Large intestine (tissue), 3 donors: ENCODE data around the gene TNRC6B. TPM values are rescaled to one million over a fixed set of nuclear protein-coding genes. Genes with fewer than 3 reads are reported as not detected.

Experiments
- DNase-seq, 2 donors: peaks; one replicate each; pipeline versions ENCODE4 v3.0.0 to v3.0.0-alpha.2; 2013
- H3K27ac ChIP-seq: one replicate; pipeline ENCODE4 v1.5.1; 2013; ENCODE audit warnings: low read length
- H3K27me3 ChIP-seq: 2 replicates; pipeline ENCODE4 v1.6.1; 2013; ENCODE audit warnings: low read length; ENCODE audit not compliant: control insufficient read depth, insufficient read depth
- H3K36me3 ChIP-seq: 2 replicates; pipeline ENCODE4 v1.6.1; 2013; ENCODE audit warnings: low read length; ENCODE audit not compliant: control insufficient read depth, insufficient read depth
- H3K4me1 ChIP-seq: one replicate; pipeline ENCODE4 v1.6.1; 2013; ENCODE audit warnings: low read length; ENCODE audit not compliant: control insufficient read depth, insufficient read depth
- H3K4me3 ChIP-seq: one replicate; pipeline ENCODE4 v1.5.1; 2013; ENCODE audit warnings: low read length
- H3K9me3 ChIP-seq: one replicate; pipeline ENCODE4 v1.6.1; 2013; ENCODE audit warnings: mild to moderate bottlenecking, low read depth, low read length, moderate library complexity; ENCODE audit not compliant: control insufficient read depth
- whole genome bisulfite sequencing: methylation state at CpG from one replicate; pipeline ENCODE4 v1.1.5; 2013; ENCODE audit warnings: low lambda C conversion rate; ENCODE audit not compliant: insufficient coverage; 5-methylcytosine and 5-hydroxymethylcytosine counted together
- polyA plus RNA-seq: library from polyadenylated mRNA; unstranded; fragments of 120-200 nt; gene quantifications from one replicate; pipeline ENCODE4 v1.2.1, GENCODE V29; 2013

Gene TNRC6B
- polyA plus RNA-seq, 1 donor: 8.3 TPM

DNA sequence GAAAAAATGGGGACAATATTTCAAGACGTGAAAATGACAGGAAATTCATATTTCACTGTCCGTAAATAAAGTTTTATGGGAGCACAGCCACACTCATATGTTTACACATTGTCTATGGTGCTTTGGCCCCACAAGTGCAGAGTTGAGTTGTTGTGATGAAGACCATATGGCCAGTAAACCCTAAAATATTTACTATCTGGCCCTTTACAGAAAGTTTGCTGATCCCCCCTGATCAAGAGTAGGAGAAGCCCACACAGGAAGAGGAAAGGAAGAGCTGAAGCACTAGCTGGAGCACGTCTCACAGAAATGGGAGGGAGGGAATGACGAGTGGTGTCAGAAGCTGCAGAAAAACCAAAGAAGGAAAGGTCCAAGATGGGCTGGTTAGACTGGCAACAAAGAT is 78.8 kb downstream of the TNRC6B start:
- Histone ChIP-seq H3K4me1 (peaks cover 16% of the 10 kb centered on the region), H3K9me3 (no peaks in the 10 kb centered on the region), H3K36me3 (peaks cover 19% of the 10 kb centered on the region), H3K27ac (no peak overlapping the region), H3K4me3 (no peak overlapping the region), H3K27me3 (no peaks in the 10 kb centered on the region)
- no peak for DNase-seq
- 95% methylated on average over 3 of the region's 4 CpGs for whole genome bisulfite sequencing

DNA sequence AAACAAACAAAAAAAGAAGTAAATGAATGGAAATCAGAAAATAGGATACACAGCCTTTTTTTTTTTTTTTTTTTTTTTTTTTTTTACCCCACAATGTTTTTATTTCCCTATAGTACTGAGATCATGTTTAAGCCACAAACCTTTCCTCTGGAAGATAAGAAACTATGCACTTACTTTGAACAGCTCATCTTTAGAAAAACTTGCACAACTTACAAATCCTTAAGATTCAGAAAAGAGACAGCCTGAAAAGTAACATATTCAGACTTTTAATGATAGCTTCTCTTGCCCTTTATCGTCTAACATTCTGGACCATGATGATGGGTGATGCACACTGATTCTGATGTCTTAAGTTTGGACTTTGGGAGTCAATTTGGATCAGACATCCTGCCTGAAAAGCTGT is 80.3 kb downstream of the TNRC6B start:
- no peaks in the 10 kb centered on the region for H3K9me3 ChIP-seq
- peaks cover 16% of the 10 kb centered on the region for H3K4me1 ChIP-seq
- DNase-seq: no peak
- H3K27ac ChIP-seq: peak overlapping the region; percentile 81
- H3K4me3 ChIP-seq: no peak overlapping the region
- H3K27me3 ChIP-seq: no peaks in the 10 kb centered on the region
- WGBS: no CpG with 5 or more reads among the region's 1 CpG
- peaks cover 25% of the 10 kb centered on the region for H3K36me3 ChIP-seq

DNA sequence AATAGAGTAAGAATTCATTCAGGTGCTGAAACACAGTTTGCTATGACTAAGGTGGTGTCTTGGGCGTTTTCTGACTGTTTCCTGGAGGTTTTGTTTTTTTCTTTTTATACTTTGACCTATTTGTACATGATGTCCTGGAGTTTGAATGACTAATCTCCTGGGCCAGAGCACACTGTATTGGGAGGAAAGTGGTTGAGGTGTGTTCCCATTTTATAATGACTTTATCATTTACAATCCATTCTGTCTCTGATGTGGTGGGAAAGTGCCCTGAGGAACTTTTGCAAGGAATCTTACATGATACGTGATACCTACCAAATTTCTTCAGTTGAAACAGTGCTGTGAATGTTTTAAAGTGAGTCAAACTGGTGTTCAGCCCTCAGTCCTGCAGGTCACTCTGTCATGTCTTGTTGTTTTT is 80.8 kb downstream of the TNRC6B start:
- peak overlapping the region; percentile 81 for H3K27ac ChIP-seq

DNA sequence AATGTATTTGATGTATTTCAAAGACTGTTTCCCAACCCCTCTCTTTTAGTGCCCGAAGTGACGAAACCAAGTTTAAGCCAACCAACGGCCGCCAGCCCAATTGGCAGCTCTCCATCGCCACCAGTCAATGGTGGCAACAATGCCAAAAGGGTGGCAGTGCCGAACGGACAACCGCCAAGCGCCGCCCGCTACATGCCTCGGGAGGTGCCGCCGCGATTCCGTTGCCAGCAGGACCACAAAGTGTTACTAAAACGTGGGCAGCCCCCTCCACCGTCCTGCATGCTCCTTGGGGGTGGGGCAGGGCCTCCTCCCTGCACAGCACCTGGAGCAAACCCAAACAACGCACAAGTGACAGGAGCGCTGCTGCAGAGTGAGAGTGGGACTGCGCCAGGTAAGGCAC is 84.1 kb downstream of the TNRC6B start:
- no peak overlapping the region for H3K4me3 ChIP-seq
- peaks cover 16% of the 10 kb centered on the region for H3K4me1 ChIP-seq
- peaks cover 51% of the 10 kb centered on the region for H3K36me3 ChIP-seq
- 100% methylated on average over 3 of the region's 21 CpGs for WGBS
- no peak overlapping the region for H3K27ac ChIP-seq
- DNase-seq: no peak
- H3K27me3 ChIP-seq: no peaks in the 10 kb centered on the region
- H3K9me3 ChIP-seq: no peaks in the 10 kb centered on the region

More for the DNA sequence above, 80.8 kb downstream of the TNRC6B start:
- Histone ChIP-seq H3K4me3 (no peak overlapping the region), H3K27me3 (no peaks in the 10 kb centered on the region), H3K4me1 (peaks cover 16% of the 10 kb centered on the region), H3K36me3 (peaks cover 30% of the 10 kb centered on the region), H3K9me3 (no peaks in the 10 kb centered on the region)
- WGBS: no CpG with 5 or more reads among the region's 2 CpGs
- peak; percentile 52 to 79 for DNase-seq

DNA sequence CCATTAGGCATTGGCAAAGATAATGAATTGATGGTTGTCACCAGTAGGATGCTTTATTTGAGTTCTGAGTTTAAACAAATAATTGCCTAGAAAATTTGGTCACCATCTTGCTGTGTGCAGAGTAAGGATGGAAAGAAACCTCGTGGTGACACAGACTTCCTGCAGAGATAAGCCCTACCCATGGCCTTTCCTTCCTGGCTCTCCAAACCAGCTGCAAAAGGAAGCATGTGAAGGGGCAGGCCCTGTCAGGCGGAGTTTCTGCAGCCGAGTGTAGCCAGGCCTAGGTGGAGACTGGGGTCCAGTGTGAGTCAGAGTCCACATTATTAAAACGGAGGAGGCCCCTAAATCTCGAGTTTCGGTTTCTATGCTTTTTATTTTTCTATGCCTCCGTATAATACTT is 85.5 kb downstream of the TNRC6B start:
- no peak overlapping the region for H3K4me3 ChIP-seq
- H3K27me3 ChIP-seq: no peaks in the 10 kb centered on the region
- 93% methylated on average over 4 of the region's 7 CpGs for WGBS
- no peak for DNase-seq
- peaks cover 60% of the 10 kb centered on the region for H3K36me3 ChIP-seq
- H3K27ac ChIP-seq: no peak overlapping the region
- H3K4me1 ChIP-seq: peaks cover 11% of the 10 kb centered on the region
- no peaks in the 10 kb centered on the region for H3K9me3 ChIP-seq

DNA sequence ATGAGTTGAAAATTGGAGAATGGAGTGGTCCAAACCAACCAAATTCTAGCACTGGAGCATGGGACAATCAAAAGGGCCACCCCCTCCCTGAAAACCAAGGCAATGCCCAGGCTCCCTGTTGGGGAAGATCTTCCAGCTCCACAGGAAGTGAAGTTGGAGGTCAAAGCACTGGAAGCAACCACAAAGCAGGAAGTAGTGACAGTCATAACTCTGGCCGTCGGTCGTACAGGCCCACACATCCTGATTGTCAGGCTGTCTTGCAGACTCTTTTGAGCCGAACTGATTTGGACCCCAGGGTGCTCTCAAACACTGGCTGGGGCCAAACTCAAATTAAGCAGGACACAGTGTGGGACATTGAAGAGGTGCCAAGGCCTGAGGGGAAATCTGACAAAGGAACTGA is 88.1 kb downstream of the TNRC6B start:
- peaks cover 62% of the 10 kb centered on the region for H3K36me3 ChIP-seq
- H3K4me1 ChIP-seq: no peaks in the 10 kb centered on the region
- H3K27ac ChIP-seq: no peak overlapping the region
- WGBS: no CpG with 5 or more reads among the region's 4 CpGs
- DNase-seq: no peak
- no peaks in the 10 kb centered on the region for H3K9me3 ChIP-seq
- H3K27me3 ChIP-seq: no peaks in the 10 kb centered on the region
- no peak overlapping the region for H3K4me3 ChIP-seq

DNA sequence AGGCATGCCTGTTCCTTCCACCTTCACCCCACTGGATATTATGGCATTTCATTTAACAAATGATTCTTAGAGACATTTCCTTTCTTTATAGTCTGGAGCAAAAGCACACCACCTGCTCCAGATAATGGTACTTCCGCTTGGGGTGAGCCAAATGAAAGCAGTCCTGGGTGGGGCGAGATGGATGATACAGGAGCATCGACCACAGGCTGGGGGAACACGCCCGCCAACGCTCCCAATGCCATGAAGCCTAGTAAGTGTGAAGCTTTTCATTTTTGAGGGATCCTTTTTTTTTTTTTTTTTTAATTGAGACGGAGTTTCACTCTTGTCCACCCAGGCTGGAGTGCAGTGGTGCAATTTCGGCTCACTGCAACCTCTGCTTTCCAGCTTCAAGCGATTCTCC is 92.3 kb downstream of the TNRC6B start:
- WGBS: no CpG with 5 or more reads among the region's 9 CpGs
- Histone ChIP-seq H3K36me3 (peaks cover 51% of the 10 kb centered on the region), H3K9me3 (no peaks in the 10 kb centered on the region), H3K27me3 (no peaks in the 10 kb centered on the region), H3K4me3 (no peak overlapping the region), H3K4me1 (no peaks in the 10 kb centered on the region), H3K27ac (no peak overlapping the region)
- no peak for DNase-seq

DNA sequence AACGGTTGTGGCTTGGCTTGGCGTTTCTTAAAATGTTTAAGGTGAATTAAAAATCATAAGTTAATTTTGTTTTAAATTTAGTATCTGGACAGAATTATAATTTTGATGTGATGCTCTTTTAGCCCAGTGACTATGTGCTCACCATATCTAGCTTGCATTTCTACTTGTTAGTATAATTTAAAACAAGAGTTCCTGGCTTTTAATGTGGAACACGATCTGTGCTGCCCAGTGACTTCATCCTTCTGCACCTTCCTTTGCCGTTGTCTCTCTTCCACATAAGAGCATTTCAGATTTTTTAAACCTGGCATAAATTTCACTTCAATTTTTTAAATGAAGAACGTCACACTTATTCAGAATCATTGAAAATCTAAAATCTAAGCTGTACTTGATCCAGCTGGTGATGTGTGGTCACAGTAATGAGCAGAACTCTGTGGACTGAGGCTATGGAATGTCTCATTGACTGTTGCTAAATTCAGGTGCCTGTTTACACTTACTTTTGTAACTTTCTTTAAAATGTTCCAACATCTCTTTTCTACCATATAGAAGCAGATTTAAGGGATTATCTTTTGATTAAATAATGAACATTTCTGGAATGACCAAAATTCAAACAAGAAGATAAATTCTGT is 93.1 kb downstream of the TNRC6B start:
- DNase-seq: no peak
- Histone ChIP-seq H3K9me3 (no peaks in the 10 kb centered on the region), H3K36me3 (peaks cover 42% of the 10 kb centered on the region), H3K4me1 (no peaks in the 10 kb centered on the region), H3K4me3 (no peak overlapping the region), H3K27me3 (no peaks in the 10 kb centered on the region), H3K27ac (no peak overlapping the region)
- WGBS: 83% methylated on average over 4 of the region's 5 CpGs

DNA sequence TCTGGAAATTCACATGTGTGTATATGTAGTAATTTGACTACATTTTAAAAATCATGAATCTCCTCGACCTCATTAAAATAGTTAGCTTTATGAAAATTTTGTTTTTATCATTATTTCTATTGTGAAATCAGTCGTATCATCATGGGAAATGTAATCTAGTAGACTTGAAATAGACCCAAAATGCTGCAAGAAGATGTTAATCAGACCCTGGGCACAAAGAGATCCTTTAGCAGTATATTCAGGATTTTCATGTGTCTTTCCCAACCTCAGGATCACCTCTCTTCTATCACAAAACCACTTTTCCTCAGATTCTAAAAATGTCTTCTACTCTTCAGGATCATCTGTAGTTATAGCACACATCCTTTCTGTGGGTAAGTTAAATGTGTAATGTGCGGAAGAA is 93.7 kb downstream of the TNRC6B start:
- Histone ChIP-seq H3K4me1 (no peaks in the 10 kb centered on the region), H3K27me3 (no peaks in the 10 kb centered on the region), H3K36me3 (peaks cover 37% of the 10 kb centered on the region), H3K4me3 (no peak overlapping the region), H3K27ac (no peak overlapping the region), H3K9me3 (no peaks in the 10 kb centered on the region)
- 100% methylated on average over 2 of the region's 3 CpGs for WGBS
- DNase-seq: no peak

DNA sequence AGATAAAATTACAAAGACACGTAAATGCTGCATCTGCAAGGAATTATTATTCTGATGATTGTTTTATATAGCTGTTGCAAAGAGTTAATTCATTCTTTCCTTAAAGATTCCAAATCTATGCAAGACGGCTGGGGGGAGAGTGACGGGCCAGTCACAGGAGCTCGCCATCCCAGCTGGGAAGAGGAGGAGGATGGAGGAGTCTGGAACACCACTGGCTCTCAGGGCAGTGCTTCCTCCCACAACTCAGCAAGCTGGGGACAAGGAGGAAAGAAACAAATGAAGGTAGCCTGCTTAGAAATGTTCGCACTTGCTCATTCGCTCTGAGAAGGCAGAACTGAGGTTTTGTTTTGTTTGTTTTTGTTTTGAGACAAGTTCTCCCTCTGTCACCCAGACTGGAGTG is 95.6 kb downstream of the TNRC6B start:
- H3K27ac ChIP-seq: no peak overlapping the region
- DNase-seq: no peak
- no peaks in the 10 kb centered on the region for H3K27me3 ChIP-seq
- peaks cover 36% of the 10 kb centered on the region for H3K36me3 ChIP-seq
- no peak overlapping the region for H3K4me3 ChIP-seq
- no peaks in the 10 kb centered on the region for H3K9me3 ChIP-seq
- WGBS: no CpG with 5 or more reads among the region's 6 CpGs
- no peaks in the 10 kb centered on the region for H3K4me1 ChIP-seq
